PC-3 (cell line): Measurements from ENCODE around the gene MFN1. TPM values are rescaled to one million over a fixed set of nuclear protein-coding genes. Genes with fewer than 3 reads are reported as not detected.

Experiments
- ATAC-seq: fragments of 200-7000 bp; cut with Tn5 transposase; 2 replicates; pipeline ENCODE4 v1.9.1; 2020; ENCODE audit warnings: mild to moderate bottlenecking, moderate library complexity
- BruUV-seq: library from RNA; stranded (reverse); fragments of 400-500 nt; replicated peaks from 2 replicates; lab custom pipeline; 2021; lab: Mats Ljungman, UMichigan
- CTCF ChIA-PET: fragments of 300-600 bp; sonication (Branson Sonifier 250); formaldehyde crosslinking; loops from one replicate; lab custom pipeline; 2022; ENCODE audit warnings: antibody characterized with exemption; lab: Charles Lee
- POLR2A ChIA-PET: fragments of 300-600 bp; sonication (Branson Sonifier 250); formaldehyde crosslinking; loops from one replicate; lab custom pipeline; 2022; ENCODE audit warnings: antibody characterized with exemption; ENCODE audit not compliant: unreplicated experiment; lab: Charles Lee
- DNase-seq: peaks from one replicate; pipeline ENCODE4 v3.0.0-alpha.2; 2015
- H2AFZ ChIP-seq: fragments of 300-600 bp; sonication (generic); 2 replicates; pipeline ENCODE4 v1.6.0; 2016; ENCODE audit warnings: antibody characterized with exemption, low read length
- H3F3A ChIP-seq: fragments of 300-600 bp; sonication (generic); one replicate; pipeline ENCODE4 v1.6.0; 2017; ENCODE audit warnings: antibody characterized with exemption, low read length, control low read depth, mild to moderate bottlenecking; ENCODE audit not compliant: unreplicated experiment
- H3K27ac ChIP-seq: fragments of 300-600 bp; sonication (generic); 2 replicates; pipeline ENCODE4 v1.5.1; 2016; ENCODE audit warnings: mild to moderate bottlenecking, low read length
- H3K27me3 ChIP-seq: fragments of 300-600 bp; sonication (generic); 2 replicates; pipeline ENCODE4 v1.6.1; 2016; ENCODE audit warnings: low read length, mixed read lengths
- H3K36me3 ChIP-seq: fragments of 300-600 bp; sonication (generic); 2 replicates; pipeline ENCODE4 v1.6.1; 2016; ENCODE audit warnings: low read depth, mixed run types, low read length, mixed read lengths
- H3K4me1 ChIP-seq: fragments of 300-600 bp; sonication (generic); 2 replicates; pipeline ENCODE4 v1.5.1; 2016; ENCODE audit warnings: low read length; ENCODE audit not compliant: insufficient read depth
- H3K4me2 ChIP-seq: fragments of 300-600 bp; sonication (generic); 2 replicates; pipeline ENCODE4 v1.6.0; 2016; ENCODE audit warnings: low read length
- H3K4me3 ChIP-seq: fragments of 300-600 bp; sonication (generic); 2 replicates; pipeline ENCODE4 v1.5.1; 2016; ENCODE audit warnings: mild to moderate bottlenecking, low read length, mixed read lengths
- H3K79me2 ChIP-seq: fragments of 300-600 bp; sonication (generic); 2 replicates; pipeline ENCODE4 v1.6.1; 2017; ENCODE audit warnings: low read length, mixed read lengths
- H3K9ac ChIP-seq: fragments of 300-600 bp; sonication (generic); 2 replicates; pipeline ENCODE4 v1.6.0; 2016; ENCODE audit warnings: mild to moderate bottlenecking, low read length
- H3K9me2 ChIP-seq: fragments of 300-600 bp; sonication (generic); replicated peaks from 2 replicates; pipeline ENCODE4 v1.6.1; 2016; ENCODE audit warnings: mixed run types, low read length, mixed read lengths
- H3K9me3 ChIP-seq: fragments of 300-600 bp; sonication (generic); 2 replicates; pipeline ENCODE4 v1.6.1; 2016; ENCODE audit warnings: low read length, mixed read lengths
- H4K20me1 ChIP-seq: fragments of 300-600 bp; sonication (generic); 2 replicates; pipeline ENCODE4 v1.6.1; 2016; ENCODE audit warnings: low read length, mixed read lengths
- EZH2 ChIP-seq: fragments of 300-600 bp; sonication (generic); IDR thresholded peaks from one replicate; pipeline ENCODE4 v1.6.1; 2017; ENCODE audit warnings: antibody characterized with exemption, mild to moderate bottlenecking, low read length; ENCODE audit not compliant: unreplicated experiment
- EZH2phosphoT487 ChIP-seq: fragments of 300-600 bp; sonication (generic); IDR thresholded peaks from 2 replicates; pipeline ENCODE4 v1.6.1; 2018; ENCODE audit warnings: mild to moderate bottlenecking, antibody characterized with exemption, low read length, borderline replicate concordance
- intact Hi-C: fragments of 100-400 bp; cut with micrococcal nuclease; formaldehyde crosslinking; loops from 2 replicates; pipeline ENCODE4 v1.9.0; 2023
- total RNA-seq: library from RNA; depleted of rRNA; stranded (reverse); fragments of >200 nt; gene quantifications from 2 replicates; pipeline ENCODE4 v1.2.3, GENCODE V29; 2014
- TF ChIP-seq, protein P1 (sequence below): fragments of 300-600 bp; sonication (generic); conservative IDR thresholded peaks from 2 replicates; pipeline ENCODE4 v1.5.1; 2017; ENCODE audit warnings: antibody characterized with exemption, low read depth, mild to moderate bottlenecking, low read length

The MFN1 gene
- total RNA-seq, 1 experiment from 2014 or later = 42.8 TPM

DNA sequence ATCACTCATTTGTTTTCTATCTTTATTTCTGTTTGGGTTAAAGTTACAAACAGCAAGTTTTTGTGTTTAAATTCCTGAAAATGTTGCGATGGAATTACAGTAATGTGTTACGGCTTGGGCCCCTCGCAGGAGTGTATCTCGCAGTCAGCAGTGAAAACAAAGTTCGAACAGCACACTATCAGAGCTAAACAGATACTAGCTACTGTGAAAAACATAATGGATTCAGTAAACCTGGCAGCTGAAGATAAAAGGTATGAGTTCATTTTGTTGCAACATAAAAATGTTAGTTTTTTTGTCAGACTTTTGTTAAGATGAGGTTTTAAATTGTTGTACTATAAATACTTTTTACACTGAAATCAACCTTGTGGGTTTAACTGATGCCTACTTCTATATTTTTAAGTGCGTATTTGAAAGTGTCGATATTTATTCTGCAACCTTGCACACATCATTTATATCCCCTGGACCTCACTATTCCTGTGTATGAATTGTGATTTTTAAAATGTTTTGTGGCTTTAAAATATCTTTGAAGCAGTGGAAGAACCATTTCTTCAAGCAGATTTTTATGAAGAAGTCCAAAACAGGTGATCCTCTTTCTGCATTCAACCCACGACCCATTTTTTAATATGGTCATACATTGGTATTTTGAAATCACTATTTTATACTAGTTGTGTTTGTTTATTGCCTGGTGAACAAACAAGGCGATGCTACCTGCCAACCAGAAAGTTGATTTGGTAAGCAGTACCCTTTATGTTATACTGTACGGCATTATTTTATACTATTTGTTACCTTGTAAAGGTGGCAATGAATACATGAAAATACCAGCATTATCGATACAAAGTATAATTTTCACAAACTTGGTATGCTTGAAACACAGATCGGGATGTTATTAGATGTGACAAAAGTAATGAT, 27.8 kb downstream of the MFN1 start:
- H3K27ac ChIP-seq = no peak overlapping the region
- H3K9me3 ChIP-seq = no peaks in the 10 kb centered on the region
- no peak overlapping the region for H3K4me3 ChIP-seq
- H3K4me2 ChIP-seq = no peak overlapping the region
- H3K9ac ChIP-seq = no peak overlapping the region
- H3K27me3 ChIP-seq = no peaks in the 10 kb centered on the region
- no peaks in the 10 kb centered on the region for H3F3A ChIP-seq
- H4K20me1 ChIP-seq = no peaks in the 10 kb centered on the region
- DNase-seq = no peak
- no peaks in the 10 kb centered on the region for H3K79me2 ChIP-seq
- H3K36me3 ChIP-seq = peaks cover 33% of the 10 kb centered on the region
- POLR2A ChIA-PET = no interaction called here
- no peak overlapping the region for H2AFZ ChIP-seq
- TF ChIP-seq EZH2phosphoT487 = no peak
- TF ChIP-seq, protein P1, sequence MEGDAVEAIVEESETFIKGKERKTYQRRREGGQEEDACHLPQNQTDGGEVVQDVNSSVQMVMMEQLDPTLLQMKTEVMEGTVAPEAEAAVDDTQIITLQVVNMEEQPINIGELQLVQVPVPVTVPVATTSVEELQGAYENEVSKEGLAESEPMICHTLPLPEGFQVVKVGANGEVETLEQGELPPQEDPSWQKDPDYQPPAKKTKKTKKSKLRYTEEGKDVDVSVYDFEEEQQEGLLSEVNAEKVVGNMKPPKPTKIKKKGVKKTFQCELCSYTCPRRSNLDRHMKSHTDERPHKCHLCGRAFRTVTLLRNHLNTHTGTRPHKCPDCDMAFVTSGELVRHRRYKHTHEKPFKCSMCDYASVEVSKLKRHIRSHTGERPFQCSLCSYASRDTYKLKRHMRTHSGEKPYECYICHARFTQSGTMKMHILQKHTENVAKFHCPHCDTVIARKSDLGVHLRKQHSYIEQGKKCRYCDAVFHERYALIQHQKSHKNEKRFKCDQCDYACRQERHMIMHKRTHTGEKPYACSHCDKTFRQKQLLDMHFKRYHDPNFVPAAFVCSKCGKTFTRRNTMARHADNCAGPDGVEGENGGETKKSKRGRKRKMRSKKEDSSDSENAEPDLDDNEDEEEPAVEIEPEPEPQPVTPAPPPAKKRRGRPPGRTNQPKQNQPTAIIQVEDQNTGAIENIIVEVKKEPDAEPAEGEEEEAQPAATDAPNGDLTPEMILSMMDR = no peak
- no peak for TF ChIP-seq EZH2
- CTCF ChIA-PET = no interaction called here
- no peaks in the 10 kb centered on the region for H3K4me1 ChIP-seq
- BruUV-seq = no TSS peak
- no peak for ATAC-seq
- H3K9me2 ChIP-seq = no peaks in the 10 kb centered on the region
- intact Hi-C loops = no loop called here

DNA sequence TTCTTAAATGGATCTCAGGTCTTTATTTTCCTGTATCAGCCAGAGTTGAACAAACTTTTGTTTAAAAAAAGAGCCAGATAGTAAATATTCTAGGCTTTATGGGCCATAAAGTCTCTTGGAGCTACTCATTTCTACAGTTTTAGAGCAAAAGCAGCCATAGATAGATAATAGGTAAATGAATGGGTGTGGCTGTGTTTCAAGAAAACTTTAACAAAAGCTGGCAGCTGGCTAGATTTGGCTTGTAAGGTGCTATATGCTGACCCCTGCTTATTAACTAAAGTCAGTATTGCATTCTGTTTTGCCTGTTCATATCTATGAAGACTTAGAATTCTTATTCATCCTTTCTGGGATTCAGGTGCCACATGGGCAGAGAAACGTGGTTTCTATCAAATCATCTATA, 29.0 kb downstream of the MFN1 start:
- Histone ChIP-seq H3K4me1 (no peaks in the 10 kb centered on the region), H4K20me1 (no peaks in the 10 kb centered on the region), H3K27ac (no peak overlapping the region), H3K9me2 (no peaks in the 10 kb centered on the region), H3K79me2 (no peaks in the 10 kb centered on the region), H3K9ac (no peak overlapping the region), H3K4me2 (no peak overlapping the region), H3K36me3 (peaks cover 38% of the 10 kb centered on the region), H2AFZ (no peak overlapping the region), H3K4me3 (no peak overlapping the region), H3K27me3 (no peaks in the 10 kb centered on the region), H3F3A (no peaks in the 10 kb centered on the region), H3K9me3 (no peaks in the 10 kb centered on the region)
- ChIA-PET POLR2A (no interaction called here), CTCF (no interaction called here)
- BruUV-seq = no TSS peak
- no peak for DNase-seq
- no peak for TF ChIP-seq EZH2phosphoT487
- TF ChIP-seq EZH2 = no peak
- TF ChIP-seq, protein P1 = no peak
- intact Hi-C loops = no loop called here
- ATAC-seq = no peak

DNA sequence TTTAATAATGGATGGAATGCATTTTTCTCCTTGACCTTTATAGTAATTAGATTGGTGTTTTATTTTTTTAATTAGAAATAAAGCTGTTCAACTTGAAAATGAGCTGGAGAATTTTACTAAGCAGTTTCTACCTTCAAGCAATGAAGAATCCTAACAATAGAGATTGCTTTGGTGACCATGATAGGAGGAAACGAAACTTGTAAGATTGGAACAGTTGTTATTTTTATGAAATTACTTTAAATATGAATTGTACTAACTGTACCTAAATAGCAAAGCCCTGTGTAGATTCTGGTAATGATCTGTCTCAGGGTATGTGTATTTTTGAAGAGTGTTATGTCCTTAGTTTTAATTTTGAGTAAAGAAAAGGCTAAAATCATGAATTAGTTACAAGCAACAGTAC, 44.4 kb downstream of the MFN1 start:
- Histone ChIP-seq H3K4me2 (no peak overlapping the region), H3K27me3 (no peaks in the 10 kb centered on the region), H3K4me1 (no peaks in the 10 kb centered on the region), H3K4me3 (no peak overlapping the region), H3K79me2 (no peaks in the 10 kb centered on the region), H3K36me3 (peaks cover 32% of the 10 kb centered on the region), H2AFZ (no peak overlapping the region), H3K9ac (no peak overlapping the region), H3K9me2 (no peaks in the 10 kb centered on the region), H3F3A (no peaks in the 10 kb centered on the region), H3K27ac (no peak overlapping the region), H3K9me3 (no peaks in the 10 kb centered on the region), H4K20me1 (no peaks in the 10 kb centered on the region)
- TF ChIP-seq EZH2 (no peak), EZH2phosphoT487 (no peak)
- TF ChIP-seq, protein P1 = no peak
- ChIA-PET POLR2A (no interaction called here), CTCF (no interaction called here)
- no peak for ATAC-seq
- BruUV-seq = no TSS peak
- no peak for DNase-seq
- intact Hi-C loops = no loop called here
